ENCODE results near the gene MYZAP. TPM values are rescaled to one million over a fixed set of nuclear protein-coding genes. Genes with fewer than 3 reads are reported as not detected.
A peak's percentile ranks its signal among the peaks of the same experiment; 100 is the strongest.

Gene MYZAP
- total RNA-seq, 2 donors from 2014 or later, result 12.9 to 21.3 TPM

DNA sequence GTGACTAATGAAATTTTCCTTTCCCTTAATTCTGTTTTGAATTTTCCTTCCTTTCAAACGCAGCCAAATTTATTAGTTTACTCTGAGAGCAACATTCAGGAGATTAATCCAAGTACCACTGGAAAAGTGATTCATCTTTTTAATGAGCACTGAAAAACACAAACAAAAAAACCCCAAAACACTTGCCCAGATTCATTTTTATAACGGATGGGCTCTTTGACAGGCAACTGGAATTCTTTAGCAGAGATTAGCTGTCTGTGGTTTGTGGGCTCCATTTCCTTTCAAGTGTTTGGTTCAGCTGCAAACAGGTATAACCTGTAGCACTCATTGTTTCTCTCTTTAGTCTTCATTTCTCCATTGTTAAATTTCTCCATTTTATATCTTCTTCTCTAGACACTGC is 111.7 kb downstream of the MYZAP start:
- no peak for ATAC-seq
- intact Hi-C loops (cut with DNase I, micrococcal nuclease), result no loop called here
- DNase-seq, result no peak

DNA sequence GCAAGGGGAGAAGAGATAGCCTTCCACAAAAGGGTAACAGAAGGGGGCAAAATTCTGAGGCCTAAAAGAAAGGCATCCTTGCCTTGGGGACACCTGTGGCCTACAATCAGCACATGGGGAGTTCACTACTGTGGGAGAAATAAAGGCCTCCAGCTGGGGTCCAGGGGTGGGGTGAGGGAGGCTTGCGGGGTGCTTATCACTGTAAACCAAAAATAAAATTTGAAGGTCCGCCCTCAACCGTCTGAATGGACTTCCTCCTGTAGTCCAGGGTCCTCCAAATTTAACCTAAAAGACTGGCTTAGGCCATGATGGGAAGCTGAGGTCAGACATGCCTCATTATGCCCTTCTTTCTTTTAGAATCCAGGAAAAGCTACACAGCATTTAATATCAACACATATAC is 112.7 kb downstream of the MYZAP start:
- intact Hi-C loops (cut with DNase I, micrococcal nuclease), result no loop called here
- DNase-seq (no peak), ATAC-seq (no peak)

DNA sequence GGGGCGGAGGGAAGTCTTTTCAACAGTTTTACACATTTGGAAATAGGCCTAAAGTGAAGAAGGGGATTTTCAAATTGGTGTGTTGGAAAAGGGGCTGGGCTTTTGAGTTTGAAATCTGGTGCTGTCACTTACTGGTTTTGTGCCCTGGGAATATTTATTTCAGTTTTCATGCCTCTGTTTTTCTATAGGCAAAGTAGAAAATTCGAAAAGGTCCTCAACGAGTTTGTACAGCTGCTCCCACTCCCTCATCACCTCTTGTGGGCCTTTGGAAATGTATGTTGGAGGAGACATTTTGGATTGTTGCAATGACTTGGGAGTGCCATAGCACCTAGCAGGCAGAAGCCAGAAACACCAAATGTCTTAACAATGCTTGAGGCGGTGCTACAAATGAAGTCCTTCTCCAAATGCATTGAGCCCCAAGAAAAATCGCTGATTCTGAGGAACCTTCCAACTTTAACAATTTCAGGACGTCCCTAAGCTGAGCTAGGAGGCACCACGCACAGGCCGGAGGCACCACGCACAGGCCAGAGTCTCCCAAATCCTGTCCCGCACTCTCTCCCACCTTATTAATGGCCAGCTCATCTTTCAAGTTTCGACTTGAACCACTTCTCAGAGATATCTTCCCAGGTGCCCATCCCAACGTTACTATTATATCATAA is 114.2 kb downstream of the MYZAP start:
- intact Hi-C loops (cut with DNase I, micrococcal nuclease), result no loop called here
- ATAC-seq (peak; percentile 0), DNase-seq (no peak)

DNA sequence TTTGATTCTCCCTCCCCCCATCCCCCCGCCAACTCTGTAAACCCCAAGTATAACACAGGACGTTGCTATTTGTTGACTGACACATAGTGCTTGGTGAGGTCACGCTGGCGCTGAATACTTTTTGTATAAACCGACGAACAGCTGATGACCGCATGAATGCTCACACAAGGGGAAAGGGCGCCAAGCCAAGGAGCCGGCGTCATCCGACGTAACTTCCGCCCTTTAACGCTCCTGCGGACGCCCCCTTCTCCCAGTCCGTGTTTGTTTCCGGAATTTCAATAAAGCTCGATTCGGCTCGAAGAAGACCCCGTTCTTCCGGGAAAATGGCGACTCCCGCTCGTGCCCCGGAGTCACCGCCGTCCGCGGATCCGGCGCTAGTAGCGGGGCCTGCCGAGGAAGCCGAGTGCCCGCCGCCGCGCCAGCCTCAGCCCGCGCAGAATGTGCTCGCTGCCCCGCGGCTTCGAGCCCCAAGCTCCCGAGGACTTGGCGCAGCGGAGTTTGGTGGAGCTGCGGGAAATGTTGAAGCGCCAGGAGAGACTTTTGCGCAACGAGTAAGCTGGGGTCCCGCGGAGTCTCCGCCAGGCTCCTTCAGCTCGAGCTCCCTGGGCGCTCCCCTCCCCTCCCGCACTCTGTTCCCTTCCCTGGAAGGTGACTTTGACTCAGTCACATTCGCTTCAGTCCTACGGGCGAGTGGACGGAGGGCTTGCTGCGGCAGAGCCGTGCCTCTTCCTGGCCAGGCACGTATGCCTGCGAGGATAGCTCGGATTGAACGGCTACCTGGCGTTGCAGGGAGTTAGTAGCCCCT is 114.9 kb downstream of the MYZAP start, which contains the start of gene POLR2M:
Gene POLR2M, plus strand, starts transcription at position 310 of the 805 bp plus-strand sequence. Its CDS starts 129 bp downstream, at position 439.
- intact Hi-C loops (cut with DNase I, micrococcal nuclease), result no loop called here
- ATAC-seq, result peak; percentile 95

DNA sequence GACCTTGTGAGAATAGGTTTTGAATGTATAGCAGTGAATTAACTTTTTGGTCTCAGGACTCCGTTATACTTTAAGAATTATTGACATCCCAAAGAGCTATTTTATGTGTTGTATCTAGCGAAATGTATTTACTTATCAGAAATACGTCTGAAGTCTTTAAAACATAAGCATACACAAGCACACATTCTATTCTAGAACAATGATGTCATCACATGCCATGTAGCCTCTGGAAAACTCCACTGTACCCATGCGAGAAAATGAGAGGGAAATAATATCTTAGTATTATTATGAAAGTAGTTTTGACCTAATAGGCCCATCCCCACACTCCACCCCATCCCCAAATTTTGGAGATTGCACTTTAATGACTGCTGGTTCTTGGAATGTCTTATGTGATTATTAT is 116.3 kb downstream of the MYZAP start:
- no peak for ATAC-seq
- intact Hi-C loops (cut with DNase I, micrococcal nuclease), result no loop called here

More for the DNA sequence above, 114.9 kb downstream of the MYZAP start, which contains the start of gene POLR2M:
- peak; percentile 95 to 96 for DNase-seq

DNA sequence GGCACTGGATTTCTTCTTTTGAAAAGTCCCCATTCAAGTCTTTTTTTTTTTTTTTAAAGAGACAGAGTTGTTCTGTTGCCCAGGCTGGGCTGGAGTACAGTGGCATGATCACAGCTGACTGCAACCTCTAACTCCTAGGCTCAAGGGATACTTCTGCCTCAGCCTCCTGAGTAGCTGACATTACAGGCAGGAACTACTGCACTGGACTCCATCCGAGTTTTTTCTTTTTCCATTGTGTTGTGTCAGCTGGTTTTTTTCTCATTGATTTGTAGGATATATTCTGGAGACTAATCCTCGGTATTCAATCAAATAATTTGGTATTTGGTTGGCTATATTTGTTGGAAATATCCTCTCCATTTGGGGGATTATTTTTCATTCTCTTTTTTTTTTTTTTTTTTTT is 126.6 kb downstream of the MYZAP start:
- intact Hi-C loops (cut with DNase I, micrococcal nuclease), result no loop called here
- ATAC-seq (peak; percentile 20), DNase-seq (no peak)

More for the DNA sequence above, 116.3 kb downstream of the MYZAP start:
- no peak for DNase-seq

DNA sequence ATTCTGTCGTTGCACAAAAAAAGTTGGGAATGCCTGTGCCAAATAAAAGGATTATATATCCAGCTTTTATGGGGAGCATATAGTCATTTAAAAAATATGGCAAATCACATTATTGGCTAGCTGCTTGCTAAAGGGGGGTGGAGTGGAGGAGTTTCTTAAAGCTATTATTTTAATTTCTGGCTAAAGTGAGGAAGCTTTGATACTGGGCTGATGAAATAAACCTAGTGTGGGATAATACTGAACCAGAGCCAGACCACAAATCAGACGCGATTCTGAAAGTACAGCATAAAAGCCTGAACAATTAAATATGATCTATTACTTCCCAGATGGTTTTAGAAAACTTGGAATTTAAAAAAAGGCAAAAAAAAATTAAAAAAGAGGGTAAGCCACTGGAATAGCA is 129.2 kb downstream of the MYZAP start:
- ATAC-seq (no peak), DNase-seq (no peak)
- intact Hi-C loops (cut with DNase I, micrococcal nuclease), result no loop called here

DNA sequence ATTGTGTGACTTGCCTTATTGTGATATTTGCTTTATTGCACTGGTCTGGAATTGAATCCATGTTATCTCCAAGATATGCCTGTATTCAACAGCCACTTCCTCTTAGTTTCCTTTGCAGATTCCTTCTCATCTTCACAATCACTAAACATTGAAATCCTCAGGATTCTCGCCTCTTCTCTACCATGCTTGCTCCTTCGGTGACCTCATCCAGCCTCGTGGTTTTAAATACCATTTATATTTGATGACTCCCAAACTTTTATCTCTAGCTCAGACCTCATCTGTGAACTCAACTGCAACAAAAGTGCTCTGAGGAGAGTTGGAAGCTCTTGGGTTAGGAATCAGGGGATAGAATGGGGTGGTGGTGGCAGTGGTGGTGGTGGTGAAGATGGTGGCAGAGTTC is 134.7 kb downstream of the MYZAP start:
- DNase-seq (no peak), ATAC-seq (no peak)
- intact Hi-C loops (cut with DNase I, micrococcal nuclease), result no loop called here

DNA sequence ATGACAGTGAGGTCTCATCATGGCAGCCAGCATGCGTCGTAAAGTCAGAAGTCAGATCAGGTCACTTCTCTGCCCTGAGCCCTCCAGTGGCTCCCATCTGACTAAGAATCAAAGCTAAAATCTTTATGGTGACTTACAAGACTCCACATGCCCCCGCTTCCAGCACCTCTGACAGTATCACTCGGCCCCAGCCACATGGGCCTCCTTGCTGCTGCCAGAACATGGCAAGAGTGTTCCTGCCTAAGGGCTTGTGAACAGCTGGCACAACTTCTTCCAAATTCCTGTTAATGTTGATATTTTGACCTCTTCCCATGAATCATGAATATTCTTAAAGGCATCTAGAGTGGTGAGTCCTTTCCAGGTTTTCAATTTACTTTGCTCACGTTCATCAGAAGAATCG is 135.3 kb downstream of the MYZAP start:
- intact Hi-C loops (cut with DNase I, micrococcal nuclease), result no loop called here
- ATAC-seq, result no peak
- no peak for DNase-seq

DNA sequence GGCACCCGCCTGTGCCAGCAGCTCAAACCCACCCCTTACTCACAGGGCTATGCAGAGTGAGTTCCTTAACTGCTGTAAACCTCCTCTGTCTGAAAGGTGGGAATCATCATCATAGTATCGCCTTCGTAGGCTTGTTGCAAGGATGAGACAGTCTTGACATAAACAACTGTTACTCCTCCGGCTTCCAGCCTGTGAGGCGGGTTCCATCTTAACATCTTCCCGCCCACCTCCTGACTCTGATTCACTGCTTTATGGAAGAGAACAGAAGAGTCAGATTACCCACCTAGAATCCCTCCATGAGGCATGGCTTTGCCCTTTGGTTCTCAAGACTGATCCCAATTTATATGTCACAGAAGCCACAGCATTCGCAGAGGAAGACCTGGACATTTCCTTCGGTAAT is 136.7 kb downstream of the MYZAP start:
- ATAC-seq, result no peak
- intact Hi-C loops (cut with DNase I, micrococcal nuclease), result no loop called here
- DNase-seq, result no peak

DNA sequence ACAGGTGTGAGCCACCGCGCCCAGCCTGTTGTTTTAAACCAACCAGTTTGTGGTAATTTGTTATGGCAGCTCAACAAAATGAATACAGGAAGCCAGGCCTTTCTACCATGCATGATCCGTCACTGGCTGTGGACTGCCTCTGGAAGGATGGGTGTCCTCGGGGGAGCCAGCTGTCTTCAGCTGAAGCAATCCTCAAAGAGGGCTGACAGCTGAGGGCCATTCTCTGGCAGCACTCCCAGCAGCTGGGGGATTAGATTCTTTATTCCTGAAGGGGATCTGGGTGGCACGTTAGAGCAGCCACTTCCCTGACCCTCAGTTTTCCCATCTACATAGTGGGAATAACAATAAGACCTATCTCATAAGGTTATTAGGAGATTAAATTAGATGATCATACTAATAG is 139.2 kb downstream of the MYZAP start:
- DNase-seq, result no peak
- ATAC-seq, result no peak
- intact Hi-C loops (cut with DNase I, micrococcal nuclease), result no loop called here

DNA sequence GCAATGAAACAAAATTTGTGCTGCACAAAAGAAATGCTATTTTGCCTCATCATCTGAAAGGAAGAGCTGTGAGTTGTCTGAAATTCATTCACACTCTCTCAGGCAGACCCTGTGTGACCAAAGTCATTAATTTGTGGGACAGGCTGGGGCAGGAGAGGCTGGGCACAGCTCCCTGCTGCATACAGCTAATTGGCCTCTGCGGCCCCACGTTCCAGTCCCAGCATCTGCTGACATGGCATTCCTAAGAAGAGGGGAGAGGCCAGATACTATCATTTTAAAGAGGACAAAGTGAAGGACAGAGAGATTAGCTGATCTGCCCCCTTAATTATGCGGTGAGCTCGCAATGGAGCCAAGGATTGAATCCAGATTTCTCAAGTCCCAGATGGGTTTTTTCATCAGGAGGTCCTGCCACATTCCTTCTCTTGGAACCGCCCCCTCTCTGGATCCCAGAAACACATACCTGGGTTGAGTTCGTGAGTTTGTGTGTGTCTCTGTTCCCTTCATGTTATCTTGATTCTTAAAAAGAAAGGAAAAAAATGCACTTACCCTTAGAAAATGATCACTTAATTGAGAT is 139.9 kb downstream of the MYZAP start:
- ATAC-seq, result no peak

DNA sequence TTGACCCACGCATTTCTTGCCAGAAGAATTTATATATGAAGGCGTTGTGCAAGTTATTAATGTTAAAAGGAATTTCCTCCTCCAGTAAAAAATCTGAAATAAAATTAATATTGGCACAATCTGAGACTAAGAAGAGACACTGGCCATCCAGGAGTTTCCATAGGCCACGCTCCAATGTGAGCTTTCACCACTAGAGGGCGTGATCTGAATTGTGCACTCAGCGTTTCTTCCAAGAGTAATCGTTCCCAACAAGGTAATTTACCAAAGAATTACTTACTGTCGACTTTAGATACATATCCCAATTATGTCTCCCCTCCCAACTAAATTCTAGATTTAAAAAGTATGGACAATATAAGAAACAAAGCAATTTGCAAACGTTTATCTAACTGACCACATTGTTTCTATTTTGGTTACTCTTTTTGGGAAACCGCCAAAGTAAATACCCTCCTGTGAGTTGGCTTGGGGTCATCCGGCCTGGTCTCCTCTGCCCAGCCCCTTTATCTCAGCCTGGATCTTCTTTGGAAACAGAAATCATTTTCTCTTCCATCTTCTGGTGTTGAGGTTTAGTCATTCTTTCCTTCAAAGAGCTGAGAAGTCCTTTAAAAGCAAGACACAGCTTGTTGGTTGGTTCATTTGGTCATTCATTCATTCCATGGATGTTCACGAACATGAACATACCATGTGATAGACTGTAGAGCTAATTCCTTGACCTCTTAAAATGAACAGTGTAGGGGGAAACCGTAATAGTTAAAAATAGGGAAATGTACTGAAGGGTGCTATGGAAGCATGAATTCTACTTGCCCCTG is 141.0 kb downstream of the MYZAP start:
- intact Hi-C loops (cut with DNase I, micrococcal nuclease), result no loop called here
- DNase-seq (peak in 1 of 2 donors; percentile 63), ATAC-seq (peak; percentile 66)

More for the DNA sequence above, 139.9 kb downstream of the MYZAP start:
- DNase-seq, result no peak
- intact Hi-C loops (cut with DNase I, micrococcal nuclease), result no loop called here

DNA sequence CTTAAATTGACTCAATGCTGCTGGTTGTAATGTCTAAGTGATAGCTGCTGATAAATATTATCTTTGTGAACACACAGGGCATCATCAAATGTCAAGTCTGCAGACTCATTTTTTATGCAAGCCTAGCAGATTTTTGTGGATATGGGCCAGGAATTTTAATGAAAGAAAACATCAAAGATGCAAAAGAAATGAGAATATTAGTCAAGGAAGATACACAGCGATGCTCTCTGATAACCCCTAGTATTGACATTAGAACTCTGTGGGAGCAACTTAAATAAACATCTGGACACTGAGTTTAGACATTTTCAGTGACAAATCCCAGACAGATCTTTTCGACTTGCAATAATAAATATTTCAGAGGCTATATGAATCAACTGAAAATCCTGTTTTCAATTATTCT is 143.2 kb downstream of the MYZAP start:
- no peak for DNase-seq
- intact Hi-C loops (cut with DNase I, micrococcal nuclease), result no loop called here
- no peak for ATAC-seq

Other genes with a start within 250 kb of the MYZAP start
- 1 to 10 TPM; 2.8 to 4.1 TPM for gene CGNL1, start 215.4 kb upstream of the MYZAP start, total RNA-seq
- gene POLR2M, start 114.8 kb downstream of the MYZAP start, total RNA-seq, result 10 to 100 TPM; 40.8 to 64.4 TPM

Measured in left colon (tissue), 2 donors.